OCI-LY3 (cell line): ENCODE results near the gene FPGS.

Experiments used
- H2AFZ ChIP-seq: fragments of 200-600, 300-600 bp; shearing (Covaris generic); 2 replicates; pipeline ENCODE4 v1.6.0; 2014; ENCODE audit warnings: antibody characterized with exemption, low read depth, low read length
- H3K27ac ChIP-seq: fragments of 200-600, 300-600 bp; sonication (generic); 2 replicates; pipeline ENCODE4 v1.5.1; 2014; ENCODE audit warnings: mild to moderate bottlenecking, low read length, moderate library complexity, mixed read lengths
- H3K27me3 ChIP-seq: fragments of 200-600, 300-600 bp; sonication (generic); 2 replicates; pipeline ENCODE4 v1.6.1; 2014; ENCODE audit warnings: low read depth, low read length, mixed read lengths
- H3K36me3 ChIP-seq: fragments of 200-600, 300-600 bp; sonication (generic); replicated peaks from 2 replicates; pipeline ENCODE3; 2014; ENCODE audit warnings: low read depth, low read length, mixed read lengths
- H3K4me1 ChIP-seq: fragments of 300-600, 200-600 bp; sonication (generic); 2 replicates; pipeline ENCODE4 v1.6.1; 2014; ENCODE audit warnings: low read length, mixed read lengths
- H3K4me2 ChIP-seq: fragments of 200-600, 300-600 bp; sonication (generic); 2 replicates; pipeline ENCODE4 v1.6.1; 2014; ENCODE audit warnings: low read length, mixed read lengths
- H3K4me3 ChIP-seq: fragments of 300-600, 200-600 bp; sonication (generic); 2 replicates; pipeline ENCODE4 v1.5.1; 2014; ENCODE audit warnings: antibody characterized with exemption, mild to moderate bottlenecking, low read length, moderate library complexity
- H3K79me2 ChIP-seq: fragments of 300-600, 200-600 bp; shearing (Covaris generic); 2 replicates; pipeline ENCODE4 v1.6.1; 2014; ENCODE audit warnings: mild to moderate bottlenecking, low read length, mixed read lengths
- H3K9ac ChIP-seq: fragments of 300-600, 200-600 bp; shearing (Covaris generic); 2 replicates; pipeline ENCODE4 v1.6.0; 2014; ENCODE audit warnings: mild to moderate bottlenecking, low read length, moderate library complexity
- H3K9me3 ChIP-seq: fragments of 200-600, 300-600 bp; shearing (Covaris generic); 2 replicates; pipeline ENCODE4 v1.6.1; 2014; ENCODE audit warnings: low read length, mixed read lengths; ENCODE audit not compliant: insufficient read depth
- H4K20me1 ChIP-seq: fragments of 200-600, 300-600 bp; sonication (generic); 2 replicates; pipeline ENCODE4 v1.6.1; 2016; ENCODE audit warnings: low read length, mixed read lengths; ENCODE audit not compliant: insufficient read depth
- EZH2phosphoT487 ChIP-seq: fragments of 200-600 bp; shearing (Covaris generic); IDR thresholded peaks from 2 replicates; pipeline ENCODE4 v1.6.1; 2018; ENCODE audit warnings: antibody characterized with exemption, mixed run types, low read depth
- TF ChIP-seq, protein P1 (sequence below): fragments of 200-600, 300-600 bp; sonication (generic); IDR thresholded peaks from 2 replicates; pipeline ENCODE4 v1.5.1; 2014; ENCODE audit warnings: antibody characterized with exemption, low read length, low read depth

Gene FPGS

DNA sequence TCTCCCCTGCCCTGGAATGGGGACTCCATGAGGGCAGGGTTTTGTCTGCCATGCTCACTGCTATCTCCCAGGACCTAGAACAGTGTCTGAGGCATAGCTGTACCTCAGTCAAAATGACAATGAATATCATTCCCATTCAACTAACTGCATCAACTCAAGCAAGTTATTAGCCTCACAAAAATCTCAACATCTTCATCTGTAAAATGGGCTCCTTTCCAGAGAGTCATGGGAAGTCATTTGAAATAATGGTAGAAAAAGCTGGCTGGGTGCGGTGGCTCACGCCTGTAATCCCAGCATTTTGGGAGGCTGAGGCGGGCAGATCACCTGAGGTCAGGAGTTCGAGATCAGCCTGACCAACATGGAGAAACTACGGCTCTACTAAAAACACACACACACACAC is 33.6 kb upstream of the FPGS start:
- H3K36me3 ChIP-seq = peaks cover 65% of the 10 kb centered on the region
- H3K4me1 ChIP-seq = peaks cover 18% of the 10 kb centered on the region
- no peak overlapping the region for H3K4me3 ChIP-seq
- no peaks in the 10 kb centered on the region for H3K27me3 ChIP-seq
- H4K20me1 ChIP-seq = peaks cover 77% of the 10 kb centered on the region
- H3K4me2 ChIP-seq = no peak overlapping the region
- H3K9me3 ChIP-seq = no peaks in the 10 kb centered on the region
- no peak overlapping the region for H2AFZ ChIP-seq
- H3K79me2 ChIP-seq = peaks cover 22% of the 10 kb centered on the region
- TF ChIP-seq, protein P1, sequence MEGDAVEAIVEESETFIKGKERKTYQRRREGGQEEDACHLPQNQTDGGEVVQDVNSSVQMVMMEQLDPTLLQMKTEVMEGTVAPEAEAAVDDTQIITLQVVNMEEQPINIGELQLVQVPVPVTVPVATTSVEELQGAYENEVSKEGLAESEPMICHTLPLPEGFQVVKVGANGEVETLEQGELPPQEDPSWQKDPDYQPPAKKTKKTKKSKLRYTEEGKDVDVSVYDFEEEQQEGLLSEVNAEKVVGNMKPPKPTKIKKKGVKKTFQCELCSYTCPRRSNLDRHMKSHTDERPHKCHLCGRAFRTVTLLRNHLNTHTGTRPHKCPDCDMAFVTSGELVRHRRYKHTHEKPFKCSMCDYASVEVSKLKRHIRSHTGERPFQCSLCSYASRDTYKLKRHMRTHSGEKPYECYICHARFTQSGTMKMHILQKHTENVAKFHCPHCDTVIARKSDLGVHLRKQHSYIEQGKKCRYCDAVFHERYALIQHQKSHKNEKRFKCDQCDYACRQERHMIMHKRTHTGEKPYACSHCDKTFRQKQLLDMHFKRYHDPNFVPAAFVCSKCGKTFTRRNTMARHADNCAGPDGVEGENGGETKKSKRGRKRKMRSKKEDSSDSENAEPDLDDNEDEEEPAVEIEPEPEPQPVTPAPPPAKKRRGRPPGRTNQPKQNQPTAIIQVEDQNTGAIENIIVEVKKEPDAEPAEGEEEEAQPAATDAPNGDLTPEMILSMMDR = no peak
- no peak for TF ChIP-seq EZH2phosphoT487
- no peak overlapping the region for H3K27ac ChIP-seq
- H3K9ac ChIP-seq = no peak overlapping the region

DNA sequence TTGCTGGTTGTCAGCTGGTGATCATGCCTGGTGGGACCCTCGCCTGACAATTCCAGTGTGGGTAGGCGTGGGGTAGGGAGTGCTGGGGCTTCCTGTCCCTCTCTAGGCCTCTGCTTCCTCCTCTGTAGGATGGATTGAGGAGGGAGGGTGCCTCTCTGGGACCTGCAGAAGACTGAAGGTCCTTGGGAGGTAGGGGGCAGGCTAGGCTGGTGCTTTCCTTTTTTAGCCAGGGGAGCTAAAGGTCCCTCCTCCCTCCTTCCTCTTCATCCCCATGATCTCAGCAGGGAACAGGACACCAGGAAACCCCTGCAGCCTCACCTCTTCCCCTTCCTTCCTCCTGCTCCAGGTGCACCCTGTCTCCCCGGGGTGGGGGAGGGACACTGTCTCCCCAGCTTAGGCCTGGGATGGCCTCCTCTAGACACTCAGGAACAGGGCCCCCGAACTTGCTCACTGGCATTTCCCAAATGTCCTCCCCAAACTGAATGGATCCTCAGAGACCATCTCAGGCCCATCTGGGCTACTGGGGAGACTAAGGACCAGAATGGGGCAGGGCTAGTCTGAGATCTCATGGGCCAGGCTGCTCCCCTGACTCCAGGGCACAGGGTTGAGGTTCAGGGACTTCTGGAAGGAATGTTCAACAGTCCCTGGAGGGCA is 32.6 kb upstream of the FPGS start:
- Histone ChIP-seq H2AFZ (no peak overlapping the region), H3K9ac (no peak overlapping the region), H3K4me3 (peak overlapping the region; percentile 77; the same call in 1 of the 2 replicates), H4K20me1 (peaks cover 83% of the 10 kb centered on the region), H3K36me3 (peaks cover 70% of the 10 kb centered on the region), H3K27ac (no peak overlapping the region), H3K79me2 (peaks cover 29% of the 10 kb centered on the region), H3K27me3 (no peaks in the 10 kb centered on the region), H3K9me3 (no peaks in the 10 kb centered on the region), H3K4me2 (peak overlapping the region; percentile 90; the same call in 1 of the 2 replicates), H3K4me1 (peaks cover 19% of the 10 kb centered on the region)
- TF ChIP-seq, protein P1 = no peak
- TF ChIP-seq EZH2phosphoT487 = no peak

DNA sequence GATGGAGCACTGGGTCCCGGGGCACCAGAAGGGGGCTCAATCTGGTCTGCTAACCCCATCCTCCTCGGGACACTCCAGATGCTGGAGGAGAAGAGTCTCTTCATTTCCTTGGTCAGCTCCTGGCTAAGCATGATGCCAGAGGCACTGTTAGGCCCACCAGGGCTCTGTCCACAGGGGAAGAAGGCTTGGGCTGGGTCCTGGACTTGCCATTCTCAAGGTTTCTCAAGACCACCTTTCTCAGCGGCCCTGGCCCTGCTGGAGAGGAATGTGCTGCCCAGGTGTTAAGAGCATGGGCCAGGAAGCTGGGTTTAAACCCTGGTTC is 32.1 kb upstream of the FPGS start:
- Histone ChIP-seq H3K79me2 (peaks cover 31% of the 10 kb centered on the region), H4K20me1 (peaks cover 81% of the 10 kb centered on the region), H3K9ac (peak overlapping the region; percentile 14; the same call in 1 of the 2 replicates), H3K4me2 (peak overlapping the region; percentile 90), H3K4me3 (peak overlapping the region; percentile 77), H3K27ac (peak overlapping the region; percentile 21; the same call in 1 of the 2 replicates), H3K4me1 (peaks cover 19% of the 10 kb centered on the region), H2AFZ (no peak overlapping the region), H3K27me3 (no peaks in the 10 kb centered on the region), H3K9me3 (no peaks in the 10 kb centered on the region), H3K36me3 (peaks cover 66% of the 10 kb centered on the region)
- TF ChIP-seq, protein P1 = no peak
- no peak for TF ChIP-seq EZH2phosphoT487

DNA sequence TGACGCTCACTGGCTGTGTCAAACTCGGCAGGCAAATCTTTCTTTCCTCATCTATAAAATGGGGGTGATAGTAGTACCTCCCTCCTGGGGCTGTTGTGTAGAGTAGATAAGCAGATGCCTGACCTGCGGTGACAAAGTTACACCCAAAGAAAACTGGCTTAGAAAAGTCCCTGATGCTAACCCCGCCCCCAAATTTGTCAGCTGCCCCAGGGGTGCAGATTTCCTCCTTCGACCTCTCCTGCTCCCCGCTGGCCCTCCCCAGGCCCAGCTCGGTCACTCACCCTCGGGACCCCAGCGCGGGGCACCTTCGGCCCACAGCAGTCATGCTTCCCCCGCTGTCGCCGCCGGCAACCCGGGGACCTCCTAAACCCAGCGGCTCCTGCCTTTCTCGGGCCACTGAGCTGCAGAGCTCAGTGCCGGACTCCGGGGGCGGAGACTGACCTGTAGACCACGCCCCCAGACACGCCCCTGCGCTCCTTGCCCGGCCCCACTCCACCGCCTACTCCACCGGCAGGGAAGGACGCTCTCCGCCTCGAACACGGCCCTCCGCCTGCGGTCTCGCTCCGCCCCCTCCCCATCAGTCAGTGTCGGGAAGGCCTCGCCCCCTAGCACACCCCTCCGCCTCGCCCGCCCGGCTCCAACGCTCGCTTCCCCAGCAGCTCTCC is 31.6 kb upstream of the FPGS start:
- Histone ChIP-seq H3K9me3 (no peaks in the 10 kb centered on the region), H4K20me1 (peaks cover 78% of the 10 kb centered on the region), H2AFZ (no peak overlapping the region), H3K79me2 (peaks cover 34% of the 10 kb centered on the region), H3K4me2 (peak overlapping the region; percentile 90), H3K27me3 (no peaks in the 10 kb centered on the region), H3K27ac (peak overlapping the region; percentile 29; the same call in 1 of the 2 replicates), H3K4me3 (peak overlapping the region; percentile 77), H3K9ac (peak overlapping the region; percentile 14; the same call in 1 of the 2 replicates), H3K4me1 (peaks cover 22% of the 10 kb centered on the region), H3K36me3 (peaks cover 62% of the 10 kb centered on the region)
- TF ChIP-seq, protein P1 = no peak
- no peak for TF ChIP-seq EZH2phosphoT487
